Testis (tissue), 2 donors: ENCODE data around the gene KBTBD4.

Source experiments
- POLR2A ChIP-seq: fragments of 450-650 bp; IDR thresholded peaks from one replicate; pipeline ENCODE4 v1.6.1; 2017; ENCODE audit warnings: antibody characterized with exemption, mild to moderate bottlenecking, moderate library complexity
- TF ChIP-seq, protein P1 (sequence below), 3 experiments: fragments of 450-650 bp in 2 of 3; fragments of 200-600 bp in 1 of 3; sonication (generic) in 1 of 3; IDR thresholded peaks; one replicate each; pipeline ENCODE4 v1.5.1; 2016 to 2019; ENCODE audit warnings: antibody characterized with exemption in 3 of 3, mild to moderate bottlenecking in 2 of 3, moderate library complexity in 1 of 3

DNA sequence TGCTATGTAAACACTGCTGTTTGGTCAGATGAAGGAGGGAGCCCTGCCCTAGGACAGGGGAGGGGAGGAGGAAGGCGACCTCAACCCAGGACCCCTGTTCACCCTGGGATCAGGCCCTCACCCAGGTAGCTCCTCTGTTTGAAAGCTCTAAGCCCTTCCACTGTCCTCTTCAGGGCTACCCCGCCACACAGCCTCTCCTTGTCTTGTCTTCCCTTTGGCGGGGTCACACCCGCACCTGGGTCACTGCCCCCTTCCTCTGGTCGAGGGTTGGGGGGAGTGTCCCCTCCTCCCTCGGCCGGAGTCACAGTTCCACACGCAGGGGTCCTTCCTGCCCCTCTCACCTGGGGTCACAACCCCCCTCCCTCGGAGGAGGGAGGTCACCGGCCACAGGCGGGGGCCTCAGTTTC lies 13.8 kb downstream of the KBTBD4 start:
- TF ChIP-seq, protein P1, sequence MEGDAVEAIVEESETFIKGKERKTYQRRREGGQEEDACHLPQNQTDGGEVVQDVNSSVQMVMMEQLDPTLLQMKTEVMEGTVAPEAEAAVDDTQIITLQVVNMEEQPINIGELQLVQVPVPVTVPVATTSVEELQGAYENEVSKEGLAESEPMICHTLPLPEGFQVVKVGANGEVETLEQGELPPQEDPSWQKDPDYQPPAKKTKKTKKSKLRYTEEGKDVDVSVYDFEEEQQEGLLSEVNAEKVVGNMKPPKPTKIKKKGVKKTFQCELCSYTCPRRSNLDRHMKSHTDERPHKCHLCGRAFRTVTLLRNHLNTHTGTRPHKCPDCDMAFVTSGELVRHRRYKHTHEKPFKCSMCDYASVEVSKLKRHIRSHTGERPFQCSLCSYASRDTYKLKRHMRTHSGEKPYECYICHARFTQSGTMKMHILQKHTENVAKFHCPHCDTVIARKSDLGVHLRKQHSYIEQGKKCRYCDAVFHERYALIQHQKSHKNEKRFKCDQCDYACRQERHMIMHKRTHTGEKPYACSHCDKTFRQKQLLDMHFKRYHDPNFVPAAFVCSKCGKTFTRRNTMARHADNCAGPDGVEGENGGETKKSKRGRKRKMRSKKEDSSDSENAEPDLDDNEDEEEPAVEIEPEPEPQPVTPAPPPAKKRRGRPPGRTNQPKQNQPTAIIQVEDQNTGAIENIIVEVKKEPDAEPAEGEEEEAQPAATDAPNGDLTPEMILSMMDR (IDR thresholded peaks at IDR 0.05) = no peak
- no peak for TF ChIP-seq POLR2A
